Right cardiac atrium (tissue), 5 donors: ENCODE measurements around the gene IL18RAP. TPM values are rescaled to one million over a fixed set of nuclear protein-coding genes. Genes with fewer than 3 reads are reported as not detected.

ENCODE experiments used
- ATAC-seq, 2 donors: fragments of 200-7000 bp; cut with Tn5 transposase; one replicate each; pipeline versions ENCODE4 v1.8.0 to v1.9.1; 2020; ENCODE audit warnings: moderate library complexity in 2 of 2, mild to moderate bottlenecking in 1 of 2
- DNase-seq, 3 donors: peaks; one replicate each; pipeline ENCODE4 v3.0.0-alpha.2; 2020
- H3K27ac ChIP-seq: one replicate; pipeline ENCODE4 v1.5.1; 2013; ENCODE audit warnings: mild to moderate bottlenecking, low read length, control low read depth, moderate library complexity
- H3K27me3 ChIP-seq: one replicate; pipeline ENCODE4 v1.6.1; 2013; ENCODE audit not compliant: control insufficient read depth, insufficient read depth
- H3K4me1 ChIP-seq: one replicate; pipeline ENCODE4 v1.6.1; 2013; ENCODE audit warnings: low read length; ENCODE audit not compliant: control insufficient read depth, insufficient read depth
- H3K4me3 ChIP-seq: one replicate; pipeline ENCODE4 v1.5.1; 2013; ENCODE audit warnings: low read length, control low read depth
- H3K9me3 ChIP-seq: one replicate; pipeline ENCODE4 v1.6.1; 2013; ENCODE audit warnings: low read length; ENCODE audit not compliant: control insufficient read depth
- WGBS: extraction: QIAGEN DNeasy Blood & Tissue Kit; methylation state at CpG from one replicate; pipeline ENCODE4 v1.1.7; 2013; 5-methylcytosine and 5-hydroxymethylcytosine counted together
- intact Hi-C, 4 donors: fragments of 100-400 bp; cut with DNase I; formaldehyde crosslinking; loops; one replicate each; pipeline versions ENCODE4 v1.11.0 to v1.14.0; 2022 to 2023
- polyA plus RNA-seq: library from polyadenylated mRNA; stranded (reverse); fragments of 200-250 nt; gene quantifications from one replicate; pipeline ENCODE4 v1.2.3, GENCODE V29; 2013
- total RNA-seq, 4 donors: library from RNA; stranded (reverse); fragmentation: NEBNext Ultra II Directional; extraction: Animal tissue kit (Norgen Biotek cat#: 25700); gene quantifications; one replicate each; pipeline ENCODE4 v1.2.1, GENCODE V29; 2021
- donor health status: healthy with polysubstance abuse.
- donor health status: DM: no; HTN: yes; CAD: no.
- donor health status: DM: no; HTN: no; CAD: no.
- donor health status: DM: no; HTN: yes; CAD: no; lungs with severe emphysema.
- donor health status: DM: yes; HTN: yes; CAD: no.

IL18RAP gene
- total and polyA plus RNA-seq, 5 donors, result 0.18 to 0.92 (median 0.43) TPM

- Histone ChIP-seq H3K27me3 (no peaks in the 10 kb centered on the region), H3K9me3 (no peaks in the 10 kb centered on the region), H3K4me3 (no peak overlapping the region), H3K4me1 (no peaks in the 10 kb centered on the region), H3K27ac (no peak overlapping the region)
- no peak for ATAC-seq
- DNase-seq, result no peak
- intact Hi-C loops, result no loop called here
- WGBS, result 66% methylated on average over 3 of the region's 3 CpGs
Measured at GRCh38 chr2:102424754-102425153, 1.8 kb downstream of the IL18RAP start.

DNA sequence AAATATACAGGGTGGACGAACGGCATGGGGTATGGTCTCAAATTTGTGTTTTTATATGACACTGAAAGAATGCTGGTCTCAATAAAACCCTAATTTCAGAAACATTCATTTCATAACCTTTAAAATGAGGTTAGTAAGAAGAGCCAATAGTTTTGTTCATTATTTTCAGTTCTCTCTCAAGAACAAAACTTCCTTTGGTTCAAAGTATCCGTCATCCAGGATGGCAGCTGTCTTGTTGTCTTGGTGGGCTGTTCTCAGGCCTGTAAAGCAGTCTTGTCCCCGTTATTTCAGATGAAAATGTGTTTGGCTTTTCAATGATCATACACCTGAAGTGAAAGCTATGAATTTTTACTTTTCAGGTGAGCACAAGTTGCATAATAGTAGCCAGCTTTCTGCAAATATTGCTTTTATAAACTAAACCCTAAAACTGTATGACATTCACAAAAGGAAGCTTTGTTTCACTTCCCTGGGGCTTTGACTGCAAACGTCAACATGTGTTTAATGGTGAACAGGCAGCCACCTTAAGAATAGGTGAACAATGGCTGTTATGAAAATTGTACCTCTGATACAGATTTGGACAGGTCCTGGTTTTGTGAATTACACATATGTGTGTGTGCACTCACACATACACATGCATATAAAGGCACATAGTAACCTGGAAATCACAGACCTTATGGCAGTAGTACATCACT is 2.6 kb downstream of the IL18RAP start:
- Histone ChIP-seq H3K9me3 (no peaks in the 10 kb centered on the region), H3K4me1 (no peaks in the 10 kb centered on the region), H3K27me3 (no peaks in the 10 kb centered on the region), H3K4me3 (no peak overlapping the region), H3K27ac (no peak overlapping the region)
- ATAC-seq (no peak), DNase-seq (no peak)
- intact Hi-C loops, result no loop called here
- 45% methylated on average over 5 of the region's 5 CpGs for WGBS

- no peak overlapping the region for H3K27ac ChIP-seq
- no peaks in the 10 kb centered on the region for H3K9me3 ChIP-seq
- no peak overlapping the region for H3K4me3 ChIP-seq
- no peaks in the 10 kb centered on the region for H3K4me1 ChIP-seq
- WGBS, result 47% methylated on average over 1 of the region's 1 CpG
- intact Hi-C loops, result no loop called here
- ATAC-seq (no peak), DNase-seq (no peak)
- H3K27me3 ChIP-seq, result no peaks in the 10 kb centered on the region
Measured at GRCh38 chr2:102427249-102427648, 4.3 kb downstream of the IL18RAP start.

DNA sequence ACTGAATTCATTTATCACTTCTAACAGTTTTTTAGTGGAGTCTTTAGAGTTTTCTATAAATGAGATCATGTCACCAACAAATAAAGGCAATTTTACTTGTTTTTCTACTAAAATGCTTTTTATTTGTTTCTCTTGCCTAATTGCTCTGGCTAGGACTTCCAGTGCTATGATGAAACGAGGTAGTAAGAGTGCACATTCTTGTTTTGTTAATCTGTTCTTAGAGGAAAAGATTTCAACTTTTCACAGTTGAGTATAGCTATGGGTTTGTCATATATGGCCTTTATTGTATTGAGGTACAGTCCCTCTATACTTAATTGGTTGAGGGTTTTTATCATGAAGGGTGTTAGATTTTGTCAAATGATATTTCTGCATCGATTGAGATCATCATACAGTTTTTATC is 5.6 kb downstream of the IL18RAP start:
- DNase-seq (no peak), ATAC-seq (no peak)
- WGBS, result 61% methylated on average over 2 of the region's 2 CpGs
- H3K4me1 ChIP-seq, result no peaks in the 10 kb centered on the region
- intact Hi-C loops, result no loop called here
- no peaks in the 10 kb centered on the region for H3K27me3 ChIP-seq
- no peaks in the 10 kb centered on the region for H3K9me3 ChIP-seq
- H3K4me3 ChIP-seq, result no peak overlapping the region
- no peak overlapping the region for H3K27ac ChIP-seq

GRCh38 chr2:102432386-102432785 is 9.4 kb downstream of the IL18RAP start:
- H3K27me3 ChIP-seq, result no peaks in the 10 kb centered on the region
- H3K9me3 ChIP-seq, result no peaks in the 10 kb centered on the region
- no peak overlapping the region for H3K27ac ChIP-seq
- H3K4me1 ChIP-seq, result no peaks in the 10 kb centered on the region
- intact Hi-C loops, result no loop called here
- ATAC-seq (no peak), DNase-seq (no peak)
- H3K4me3 ChIP-seq, result no peak overlapping the region
- WGBS, result 79% methylated on average over 2 of the region's 2 CpGs

GRCh38 chr2:102433973-102434654 is 11.2 kb downstream of the IL18RAP start:
- Histone ChIP-seq H3K4me3 (no peak overlapping the region), H3K27me3 (no peaks in the 10 kb centered on the region), H3K27ac (no peak overlapping the region), H3K4me1 (no peaks in the 10 kb centered on the region), H3K9me3 (no peaks in the 10 kb centered on the region)
- ATAC-seq, result no peak
- intact Hi-C loops, result no loop called here
- no peak for DNase-seq
- WGBS, result 94% methylated on average over 4 of the region's 4 CpGs

GRCh38 chr2:102434655-102435381 is 11.9 kb downstream of the IL18RAP start:
- no peaks in the 10 kb centered on the region for H3K9me3 ChIP-seq
- WGBS, result 88% methylated on average over 2 of the region's 2 CpGs
- ATAC-seq (no peak), DNase-seq (no peak)
- no peaks in the 10 kb centered on the region for H3K27me3 ChIP-seq
- no peak overlapping the region for H3K27ac ChIP-seq
- no peaks in the 10 kb centered on the region for H3K4me1 ChIP-seq
- intact Hi-C loops, result no loop called here
- H3K4me3 ChIP-seq, result no peak overlapping the region

DNA sequence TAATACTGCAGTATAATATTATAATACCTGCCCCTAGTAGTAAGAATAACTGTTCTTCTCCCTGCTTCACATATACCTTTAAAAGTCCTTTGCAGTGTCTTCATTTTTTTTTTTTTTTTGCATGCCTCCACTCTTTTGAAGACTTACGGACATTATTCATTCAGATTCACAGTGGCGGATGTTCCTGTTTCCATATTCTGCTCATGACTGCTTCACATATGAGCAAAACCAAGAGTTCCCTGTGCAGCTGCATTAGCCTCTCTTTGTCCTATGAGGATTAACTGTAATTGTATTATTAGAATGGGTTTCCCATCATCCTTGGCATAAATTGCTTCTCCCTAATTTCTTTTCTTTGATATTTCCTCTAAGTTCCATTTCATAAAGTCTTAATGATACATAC is 12.8 kb downstream of the IL18RAP start:
- no peak overlapping the region for H3K27ac ChIP-seq
- no peak overlapping the region for H3K4me3 ChIP-seq
- no peaks in the 10 kb centered on the region for H3K9me3 ChIP-seq
- intact Hi-C loops, result no loop called here
- no peaks in the 10 kb centered on the region for H3K27me3 ChIP-seq
- DNase-seq (no peak), ATAC-seq (no peak)
- no peaks in the 10 kb centered on the region for H3K4me1 ChIP-seq
- 77% methylated on average over 2 of the region's 2 CpGs for WGBS

- ATAC-seq (no peak), DNase-seq (no peak)
- 21% methylated on average over 3 of the region's 3 CpGs for WGBS
- H3K9me3 ChIP-seq, result no peaks in the 10 kb centered on the region
- intact Hi-C loops, result no loop called here
- no peaks in the 10 kb centered on the region for H3K4me1 ChIP-seq
- H3K4me3 ChIP-seq, result no peak overlapping the region
- no peaks in the 10 kb centered on the region for H3K27me3 ChIP-seq
- no peak overlapping the region for H3K27ac ChIP-seq
Measured at GRCh38 chr2:102436323-102436722, 13.4 kb downstream of the IL18RAP start.

GRCh38 chr2:102437122-102437521 is 14.2 kb downstream of the IL18RAP start:
- Histone ChIP-seq H3K4me1 (no peaks in the 10 kb centered on the region), H3K9me3 (no peaks in the 10 kb centered on the region), H3K4me3 (no peak overlapping the region), H3K27ac (no peak overlapping the region), H3K27me3 (no peaks in the 10 kb centered on the region)
- no peak for DNase-seq
- no peak for ATAC-seq
- intact Hi-C loops, result no loop called here
- 81% methylated on average over 4 of the region's 4 CpGs for WGBS

DNA sequence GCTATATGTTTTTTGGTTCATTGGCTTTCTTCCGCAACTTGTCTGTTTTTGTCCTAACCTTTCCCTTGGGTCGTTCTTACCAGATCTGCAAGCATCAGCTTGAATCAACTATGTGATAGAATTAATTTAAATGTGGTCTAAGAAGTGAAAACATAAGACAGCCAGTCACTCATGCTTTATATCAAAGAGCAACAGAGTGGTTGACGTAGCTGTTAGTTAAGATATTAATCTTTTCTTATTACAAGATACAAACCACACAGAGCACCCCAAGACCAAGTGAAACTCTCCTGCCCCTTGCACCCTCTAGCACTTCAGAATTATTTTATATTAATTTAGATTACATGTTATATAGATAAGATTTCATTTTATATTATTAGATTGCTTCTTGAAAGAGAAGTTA is 15.2 kb downstream of the IL18RAP start:
- intact Hi-C loops, result no loop called here
- ATAC-seq (no peak), DNase-seq (no peak)
- Histone ChIP-seq H3K4me1 (no peaks in the 10 kb centered on the region), H3K27me3 (no peaks in the 10 kb centered on the region), H3K4me3 (no peak overlapping the region), H3K27ac (no peak overlapping the region), H3K9me3 (no peaks in the 10 kb centered on the region)
- 90% methylated on average over 3 of the region's 3 CpGs for WGBS
